GM18868 (cell line): Measurements from ENCODE around the gene COPS3.
"Not testable (repeated sequence)": the region's sequence is repeated elsewhere in the genome, so short reads cannot be mapped to it uniquely, and the experiment has no call there.

Experiments used
- ATAC-seq: cut with Tn5 transposase; IDR thresholded peaks from one replicate; pipeline ENCODE4 v1.9.1; 2021; ENCODE audit warnings: mild to moderate bottlenecking, moderate library complexity; ENCODE audit not compliant: unreplicated experiment

Gene COPS3

GRCh38 chr17:17303010-17303846 lies 22.2 kb upstream of the COPS3 start, which contains the start of gene NT5M:
NT5M (plus strand) TSS chr17:17303373; CDS start chr17:17303551, 178 bp downstream.
- ATAC-seq: peak; percentile 64

- not testable (repeated sequence) for ATAC-seq
Observed at GRCh38 chr17:17301659-17302058, 20.6 kb upstream of the COPS3 start.

- no peak for ATAC-seq
Observed at GRCh38 chr17:17300624-17301568, 19.9 kb upstream of the COPS3 start.

- no peak for ATAC-seq
Observed at GRCh38 chr17:17298108-17298507, 17.1 kb upstream of the COPS3 start.

GRCh38 chr17:17297217-17297616 lies 16.2 kb upstream of the COPS3 start:
- ATAC-seq: no peak

- no peak for ATAC-seq
Observed at GRCh38 chr17:17295141-17295540, 14.1 kb upstream of the COPS3 start.

- ATAC-seq: no peak
Observed at GRCh38 chr17:17289701-17290100, 8.7 kb upstream of the COPS3 start.

- ATAC-seq: no peak
Observed at GRCh38 chr17:17289086-17289485, 8.0 kb upstream of the COPS3 start.

GRCh38 chr17:17285951-17286350 lies 4.9 kb upstream of the COPS3 start:
- ATAC-seq: no peak

- ATAC-seq: no peak
Observed at GRCh38 chr17:17279316-17279715, 1.7 kb downstream of the COPS3 start.

- not testable (repeated sequence) for ATAC-seq
Observed at GRCh38 chr17:17277431-17277830, 3.6 kb downstream of the COPS3 start.

GRCh38 chr17:17275971-17276370 lies 5.1 kb downstream of the COPS3 start:
- ATAC-seq: no peak

GRCh38 chr17:17269926-17270773 lies 10.9 kb downstream of the COPS3 start:
- ATAC-seq: no peak

GRCh38 chr17:17264430-17264829 lies 16.6 kb downstream of the COPS3 start:
- no peak for ATAC-seq

GRCh38 chr17:17258998-17259397 lies 22.0 kb downstream of the COPS3 start:
- ATAC-seq: no peak

GRCh38 chr17:17258011-17258410 lies 23.0 kb downstream of the COPS3 start:
- ATAC-seq: no peak

GRCh38 chr17:17256316-17256715 lies 24.7 kb downstream of the COPS3 start:
- no peak for ATAC-seq

- ATAC-seq: not testable (repeated sequence)
Observed at GRCh38 chr17:17255689-17256088, 25.4 kb downstream of the COPS3 start.

GRCh38 chr17:17254036-17254435 lies 27.0 kb downstream of the COPS3 start:
- no peak for ATAC-seq

- ATAC-seq: no peak
Observed at GRCh38 chr17:17253406-17253805, 27.6 kb downstream of the COPS3 start.
